Fibroblast of peridontal ligament (primary cell): ENCODE results near the gene UPB1.

Experiments
- DNase-seq: peaks from one replicate; pipeline ENCODE4 v3.0.0-alpha.2; 2010; ENCODE audit errors: extremely low read depth

Gene UPB1

GRCh38 chr22:24494528-24495364, at the start of gene UPB1:
UPB1 (plus strand) TSS chr22:24495332; CDS start chr22:24495404, 72 bp downstream.
- no peak for DNase-seq

- DNase-seq = no peak
These were observed 49.5 kb upstream of the UPB1 start for GRCh38 chr22:24445481-24446259.

- no peak for DNase-seq
These were observed 48.9 kb upstream of the UPB1 start for GRCh38 chr22:24446260-24446611.

GRCh38 chr22:24450610-24451009, 44.5 kb upstream of the UPB1 start:
- no peak for DNase-seq

GRCh38 chr22:24451162-24451561, 44.0 kb upstream of the UPB1 start:
- DNase-seq = no peak

- DNase-seq = no peak
These were observed 41.3 kb upstream of the UPB1 start for GRCh38 chr22:24453853-24454252.

GRCh38 chr22:24455039-24455438, 40.1 kb upstream of the UPB1 start:
- no peak for DNase-seq

GRCh38 chr22:24455751-24456426, 39.2 kb upstream of the UPB1 start:
- DNase-seq = no peak

GRCh38 chr22:24457894-24458420, 37.2 kb upstream of the UPB1 start:
- DNase-seq = no peak

GRCh38 chr22:24459911-24460310, 35.2 kb upstream of the UPB1 start:
- DNase-seq = no peak

- no peak for DNase-seq
These were observed 34.6 kb upstream of the UPB1 start for GRCh38 chr22:24460418-24461089.

GRCh38 chr22:24463071-24463760, 31.9 kb upstream of the UPB1 start:
- no peak for DNase-seq

- DNase-seq = peak; percentile 16
These were observed 29.6 kb upstream of the UPB1 start for GRCh38 chr22:24465566-24465965.

- DNase-seq = no peak
These were observed 29.2 kb upstream of the UPB1 start for GRCh38 chr22:24465975-24466374.

GRCh38 chr22:24466716-24467328, 28.3 kb upstream of the UPB1 start:
- DNase-seq = peak; percentile 69

GRCh38 chr22:24467340-24467739, 27.8 kb upstream of the UPB1 start:
- DNase-seq = no peak

GRCh38 chr22:24471570-24471969, 23.6 kb upstream of the UPB1 start:
- DNase-seq = peak; percentile 84

- DNase-seq = no peak
These were observed 21.8 kb upstream of the UPB1 start for GRCh38 chr22:24473284-24473683.

GRCh38 chr22:24474221-24474620, 20.9 kb upstream of the UPB1 start:
- peak; percentile 85 for DNase-seq

GRCh38 chr22:24474649-24475255, 20.4 kb upstream of the UPB1 start:
- DNase-seq = peak; percentile 36
